GM13976 (cell line): ENCODE data around the gene PRRT4.

Experiments used
- DNase-seq: peaks from one replicate; pipeline ENCODE4 v3.0.0; 2012; ENCODE audit warnings: low spot score
- CTCF ChIP-seq: IDR thresholded peaks from 2 replicates; pipeline ENCODE4 v1.5.1; 2012; ENCODE audit warnings: borderline replicate concordance, mild to moderate bottlenecking; ENCODE audit not compliant: insufficient read depth; ENCODE audit errors: extremely low read depth, missing control alignments, control extremely low read depth
- in situ Hi-C: fragments of 300-500 bp; cut with MboI; formaldehyde crosslinking; loops from one replicate; pipeline ENCODE4 v1.12.0; 2022; ENCODE audit warnings: low sequenced_read_pairs, mixed read lengths, inconsistent platforms; ENCODE audit not compliant: unreplicated experiment

Gene PRRT4

GRCh38 chr7:128383776-128384175 is 22.3 kb upstream of the PRRT4 start:
- in situ Hi-C loops: no loop called here
- TF ChIP-seq CTCF: no peak
- DNase-seq: no peak

GRCh38 chr7:128381161-128381821 is 19.8 kb upstream of the PRRT4 start:
- peak; percentile 40 for TF ChIP-seq CTCF
- in situ Hi-C loops: no loop called here
- peak; percentile 66 for DNase-seq

- DNase-seq: no peak
- in situ Hi-C loops: no loop called here
- TF ChIP-seq CTCF: no peak
Observed at GRCh38 chr7:128380483-128381106, 19.1 kb upstream of the PRRT4 start.

- DNase-seq: no peak
- TF ChIP-seq CTCF: no peak
- in situ Hi-C loops: no loop called here
Observed at GRCh38 chr7:128379900-128380479, 18.5 kb upstream of the PRRT4 start.

GRCh38 chr7:128378637-128379036 is 17.1 kb upstream of the PRRT4 start:
- no peak for TF ChIP-seq CTCF
- in situ Hi-C loops: no loop called here

GRCh38 chr7:128376077-128376476 is 14.6 kb upstream of the PRRT4 start:
- TF ChIP-seq CTCF: no peak
- DNase-seq: no peak
- in situ Hi-C loops: no loop called here

More at GRCh38 chr7:128378637-128379036, 17.1 kb upstream of the PRRT4 start:
- no peak for DNase-seq

- TF ChIP-seq CTCF: no peak
- in situ Hi-C loops: no loop called here
- DNase-seq: no peak
Observed at GRCh38 chr7:128374041-128374440, 12.6 kb upstream of the PRRT4 start.
